RWPE2 (cell line): ENCODE data around the gene NOX4.

Experiments
- ATAC-seq: fragments of 200-7000 bp; cut with Tn5 transposase; 3 replicates; pipeline ENCODE4 v1.9.1; 2021; ENCODE audit warnings: low read depth
- DNase-seq: peaks from one replicate; pipeline ENCODE4 v3.0.0-alpha.2; 2020; ENCODE audit warnings: low spot score
- H3K27ac ChIP-seq: fragments of 450-650 bp; 2 replicates; pipeline ENCODE4 v1.5.1; 2017; ENCODE audit warnings: mild to moderate bottlenecking; ENCODE audit not compliant: poor library complexity, severe bottlenecking
- H3K27me3 ChIP-seq: fragments of 250-450 bp; sonication (Bioruptor Pico); 2 replicates; pipeline ENCODE4 v1.5.1; 2021; ENCODE audit warnings: mild to moderate bottlenecking, moderate library complexity; ENCODE audit not compliant: insufficient read depth, poor library complexity, severe bottlenecking
- H3K36me3 ChIP-seq: fragments of 250-450 bp; sonication (Bioruptor Pico); 2 replicates; pipeline ENCODE4 v1.5.1; 2020; ENCODE audit warnings: low read depth, mild to moderate bottlenecking, moderate library complexity
- H3K4me1 ChIP-seq: fragments of 250-450 bp; sonication (Bioruptor Pico); 2 replicates; pipeline ENCODE4 v1.5.1; 2021; ENCODE audit warnings: mild to moderate bottlenecking, moderate library complexity; ENCODE audit not compliant: insufficient read depth, poor library complexity, severe bottlenecking
- H3K4me3 ChIP-seq: fragments of 250-450 bp; sonication (Bioruptor Pico); 2 replicates; pipeline ENCODE4 v1.5.1; 2021; ENCODE audit warnings: mild to moderate bottlenecking, moderate library complexity; ENCODE audit not compliant: severe bottlenecking
- H3K9me3 ChIP-seq: fragments of 250-450 bp; sonication (Bioruptor Pico); 2 replicates; pipeline ENCODE4 v1.5.1; 2021; ENCODE audit warnings: mild to moderate bottlenecking, moderate library complexity; ENCODE audit not compliant: severe bottlenecking
- TF ChIP-seq, protein P1 (sequence below): fragments of 450-650 bp; IDR thresholded peaks from one replicate; pipeline ENCODE4 v1.5.1; 2017; ENCODE audit warnings: mild to moderate bottlenecking, moderate library complexity; ENCODE audit not compliant: poor library complexity, severe bottlenecking

NOX4 gene

GRCh38 chr11:89529626-89530380, 38.6 kb upstream of the NOX4 start:
- H3K9me3 ChIP-seq: no peaks in the 10 kb centered on the region
- TF ChIP-seq, protein P1, sequence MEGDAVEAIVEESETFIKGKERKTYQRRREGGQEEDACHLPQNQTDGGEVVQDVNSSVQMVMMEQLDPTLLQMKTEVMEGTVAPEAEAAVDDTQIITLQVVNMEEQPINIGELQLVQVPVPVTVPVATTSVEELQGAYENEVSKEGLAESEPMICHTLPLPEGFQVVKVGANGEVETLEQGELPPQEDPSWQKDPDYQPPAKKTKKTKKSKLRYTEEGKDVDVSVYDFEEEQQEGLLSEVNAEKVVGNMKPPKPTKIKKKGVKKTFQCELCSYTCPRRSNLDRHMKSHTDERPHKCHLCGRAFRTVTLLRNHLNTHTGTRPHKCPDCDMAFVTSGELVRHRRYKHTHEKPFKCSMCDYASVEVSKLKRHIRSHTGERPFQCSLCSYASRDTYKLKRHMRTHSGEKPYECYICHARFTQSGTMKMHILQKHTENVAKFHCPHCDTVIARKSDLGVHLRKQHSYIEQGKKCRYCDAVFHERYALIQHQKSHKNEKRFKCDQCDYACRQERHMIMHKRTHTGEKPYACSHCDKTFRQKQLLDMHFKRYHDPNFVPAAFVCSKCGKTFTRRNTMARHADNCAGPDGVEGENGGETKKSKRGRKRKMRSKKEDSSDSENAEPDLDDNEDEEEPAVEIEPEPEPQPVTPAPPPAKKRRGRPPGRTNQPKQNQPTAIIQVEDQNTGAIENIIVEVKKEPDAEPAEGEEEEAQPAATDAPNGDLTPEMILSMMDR: no peak
- H3K4me3 ChIP-seq: no peak overlapping the region
- H3K27me3 ChIP-seq: peaks cover 2% of the 10 kb centered on the region
- no peaks in the 10 kb centered on the region for H3K4me1 ChIP-seq
- DNase-seq (no peak), ATAC-seq (no peak)
- no peaks in the 10 kb centered on the region for H3K36me3 ChIP-seq
- no peak overlapping the region for H3K27ac ChIP-seq

DNA sequence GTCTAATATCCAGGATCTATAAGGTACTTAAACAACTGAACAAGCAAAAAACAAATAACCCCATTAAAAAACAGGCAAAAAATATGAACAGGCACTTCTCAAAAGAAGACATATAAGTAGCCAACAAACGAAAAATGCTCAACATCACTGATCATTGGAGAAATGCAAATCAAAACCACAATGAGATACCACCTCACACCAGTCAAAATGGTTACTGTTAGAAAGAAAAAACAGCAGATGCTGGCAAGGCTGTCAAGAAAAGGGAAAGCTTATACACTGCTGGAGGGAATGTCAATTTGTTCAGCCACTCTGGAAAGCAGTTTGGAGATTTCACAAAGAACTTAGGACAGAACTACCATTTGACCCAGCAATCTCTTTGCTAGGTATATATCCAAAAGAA, 30.6 kb upstream of the NOX4 start:
- H3K4me3 ChIP-seq: no peak overlapping the region

GRCh38 chr11:89521294-89521693, 30.1 kb upstream of the NOX4 start:
- Histone ChIP-seq H3K4me1 (no peaks in the 10 kb centered on the region), H3K4me3 (no peak overlapping the region), H3K36me3 (no peaks in the 10 kb centered on the region), H3K27ac (no peak overlapping the region), H3K9me3 (no peaks in the 10 kb centered on the region), H3K27me3 (peaks cover 7% of the 10 kb centered on the region)
- DNase-seq (no peak), ATAC-seq (no peak)
- TF ChIP-seq, protein P1: no peak

More for the DNA sequence above, 30.6 kb upstream of the NOX4 start:
- DNase-seq: no peak
- no peak for ATAC-seq
- H3K27me3 ChIP-seq: peaks cover 7% of the 10 kb centered on the region
- no peaks in the 10 kb centered on the region for H3K9me3 ChIP-seq
- TF ChIP-seq, protein P1: no peak
- H3K36me3 ChIP-seq: no peaks in the 10 kb centered on the region
- H3K4me1 ChIP-seq: no peaks in the 10 kb centered on the region
- H3K27ac ChIP-seq: no peak overlapping the region

- H3K9me3 ChIP-seq: no peaks in the 10 kb centered on the region
- no peaks in the 10 kb centered on the region for H3K4me1 ChIP-seq
- DNase-seq (no peak), ATAC-seq (no peak)
- H3K36me3 ChIP-seq: no peaks in the 10 kb centered on the region
- TF ChIP-seq, protein P1: no peak
- H3K4me3 ChIP-seq: no peak overlapping the region
- no peak overlapping the region for H3K27ac ChIP-seq
- peaks cover 4% of the 10 kb centered on the region for H3K27me3 ChIP-seq
Observed at GRCh38 chr11:89516496-89516895, 25.3 kb upstream of the NOX4 start.

DNA sequence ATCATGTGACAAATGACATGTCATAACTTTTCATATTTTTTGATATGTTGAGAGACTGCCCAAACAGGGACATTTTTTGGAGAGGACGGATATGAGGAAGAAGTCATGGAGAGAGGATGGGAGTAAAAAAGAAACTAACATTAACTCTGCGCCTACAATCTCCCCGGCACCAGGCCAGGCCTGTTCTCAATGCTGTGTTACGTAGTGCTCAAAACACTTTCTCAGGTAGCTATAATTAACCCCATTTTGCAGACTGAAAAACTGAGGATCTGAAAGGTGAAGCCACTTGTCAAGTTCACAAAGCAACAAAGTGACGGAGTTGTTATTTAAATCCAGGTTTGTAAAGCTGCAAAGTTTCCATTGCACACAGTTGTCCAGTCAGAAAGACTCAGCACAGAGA, 17.4 kb upstream of the NOX4 start:
- TF ChIP-seq, protein P1: no peak
- Histone ChIP-seq H3K4me3 (no peak overlapping the region), H3K27me3 (peaks cover 2% of the 10 kb centered on the region), H3K4me1 (no peaks in the 10 kb centered on the region), H3K9me3 (no peaks in the 10 kb centered on the region), H3K27ac (no peak overlapping the region), H3K36me3 (no peaks in the 10 kb centered on the region)
- no peak for ATAC-seq
- no peak for DNase-seq
